Stimulated activated CD8-positive, alpha-beta memory T cell treated with anti-CD3 and anti-CD28 coated beads, Interleukin-15, amount 100 ng/mL, for 1 hour (primary cell): ENCODE data around the gene DDX42.

ENCODE experiments used
- DNase-seq: peaks from one replicate; pipeline ENCODE4 v3.0.0-alpha.2; 2020; ENCODE audit warnings: low read depth

Gene DDX42

GRCh38 chr17:63823659-63824331, 49.8 kb downstream of the DDX42 start:
- DNase-seq: no peak

- DNase-seq: no peak
These were observed 50.4 kb downstream of the DDX42 start for GRCh38 chr17:63824362-63824761.

- no peak for DNase-seq
These were observed 52.6 kb downstream of the DDX42 start for GRCh38 chr17:63826468-63827001.

GRCh38 chr17:63827002-63827800, 53.2 kb downstream of the DDX42 start, which contains the start of the genes FTSJ3 and PSMC5:
Gene FTSJ3 (minus strand): TSS chr17:63827663. CDS start chr17:63826902, 761 bp downstream.
Gene PSMC5 (plus strand): TSS chr17:63827431. CDS start chr17:63827491, 60 bp downstream.
- peak; percentile 87 for DNase-seq

GRCh38 chr17:63827801-63828221, 53.8 kb downstream of the DDX42 start:
- DNase-seq: no peak

GRCh38 chr17:63828936-63829335, 55.0 kb downstream of the DDX42 start:
- no peak for DNase-seq

GRCh38 chr17:63830278-63830677, 56.3 kb downstream of the DDX42 start:
- DNase-seq: no peak

GRCh38 chr17:63830904-63831491, 57.0 kb downstream of the DDX42 start:
- no peak for DNase-seq

GRCh38 chr17:63831505-63831904, 57.5 kb downstream of the DDX42 start:
- no peak for DNase-seq

- no peak for DNase-seq
These were observed 58.0 kb downstream of the DDX42 start for GRCh38 chr17:63832014-63832413.

GRCh38 chr17:63832455-63832854, 58.5 kb downstream of the DDX42 start:
- DNase-seq: no peak

- no peak for DNase-seq
These were observed 59.2 kb downstream of the DDX42 start for GRCh38 chr17:63833026-63833740.

- DNase-seq: no peak
These were observed 59.9 kb downstream of the DDX42 start for GRCh38 chr17:63833741-63834373.

- DNase-seq: no peak
These were observed 60.6 kb downstream of the DDX42 start for GRCh38 chr17:63834431-63835166.

GRCh38 chr17:63835167-63835720, 61.3 kb downstream of the DDX42 start:
- no peak for DNase-seq

- no peak for DNase-seq
These were observed 62.8 kb downstream of the DDX42 start for GRCh38 chr17:63836811-63837210.

- DNase-seq: no peak
These were observed 63.5 kb downstream of the DDX42 start for GRCh38 chr17:63837480-63837879.

GRCh38 chr17:63837962-63838600, 64.1 kb downstream of the DDX42 start:
- DNase-seq: no peak

- DNase-seq: no peak
These were observed 64.7 kb downstream of the DDX42 start for GRCh38 chr17:63838631-63839171.
